Ovary (tissue), 3 donors: ENCODE measurements around the gene AFF1.

ENCODE experiments used
- EP300 ChIP-seq: sonication (generic); formaldehyde crosslinking; IDR thresholded peaks from one replicate; pipeline ENCODE4 v1.6.1; 2017; ENCODE audit warnings: antibody characterized with exemption
- POLR2A ChIP-seq: fragments of 450-650 bp; IDR thresholded peaks from one replicate; pipeline ENCODE4 v1.6.1; 2017; ENCODE audit warnings: antibody characterized with exemption, mild to moderate bottlenecking, moderate library complexity
- TF ChIP-seq, protein P1 (sequence below), 3 donors: fragments of 450-650 bp in 2 of 3; fragments of 200-600 bp in 1 of 3; IDR thresholded peaks; one replicate each; pipeline versions ENCODE4 v1.5.1 to v1.8.0; 2016 to 2022; ENCODE audit warnings: antibody characterized with exemption in 3 of 3, mild to moderate bottlenecking in 1 of 3
- donor health status: DM: no; HTN: no; CAD: no.

DNA sequence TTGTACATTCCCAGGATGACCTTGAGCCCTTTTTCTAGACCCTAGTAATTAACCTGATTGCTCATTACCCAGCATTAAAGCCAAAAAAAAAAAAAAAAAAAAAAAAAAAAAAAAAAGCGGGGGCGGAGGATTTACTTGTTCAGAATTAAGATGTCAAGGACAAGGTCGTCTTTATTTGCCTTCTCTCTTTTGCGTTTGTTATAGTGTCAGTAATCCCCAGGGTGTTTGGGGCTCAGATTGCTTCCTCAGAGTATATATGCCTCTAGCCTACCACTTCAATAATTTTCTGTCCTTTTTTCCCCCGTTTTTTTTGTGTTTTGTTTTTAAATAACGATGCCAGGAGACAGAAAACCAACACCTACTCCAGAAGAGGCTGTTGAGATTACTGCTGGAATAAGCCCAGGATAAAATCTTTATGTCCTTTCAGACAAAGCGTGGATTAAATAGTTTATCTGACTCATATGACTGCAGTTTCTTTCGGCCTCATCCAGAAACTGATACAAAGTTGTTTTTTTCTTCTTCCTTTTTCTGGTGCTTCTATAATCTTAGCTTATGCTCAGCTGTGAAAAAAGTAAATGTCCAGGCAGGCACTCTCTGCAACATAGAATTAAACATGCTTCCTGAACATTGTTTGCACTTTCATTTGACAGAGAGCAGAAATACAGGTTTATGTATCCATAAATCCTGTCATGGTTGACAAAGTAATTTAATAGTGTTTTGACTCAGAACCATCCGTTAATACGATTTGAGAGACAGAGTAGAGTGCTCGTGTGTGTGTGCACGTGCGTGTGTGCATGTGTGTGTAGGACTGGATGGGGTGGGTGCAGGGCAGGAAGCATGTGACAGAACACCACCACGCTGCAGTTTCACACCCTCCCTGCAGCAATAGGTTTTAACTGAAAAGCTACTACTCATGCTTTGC lies 138.6 kb downstream of the AFF1 start:
- TF ChIP-seq, protein P1, sequence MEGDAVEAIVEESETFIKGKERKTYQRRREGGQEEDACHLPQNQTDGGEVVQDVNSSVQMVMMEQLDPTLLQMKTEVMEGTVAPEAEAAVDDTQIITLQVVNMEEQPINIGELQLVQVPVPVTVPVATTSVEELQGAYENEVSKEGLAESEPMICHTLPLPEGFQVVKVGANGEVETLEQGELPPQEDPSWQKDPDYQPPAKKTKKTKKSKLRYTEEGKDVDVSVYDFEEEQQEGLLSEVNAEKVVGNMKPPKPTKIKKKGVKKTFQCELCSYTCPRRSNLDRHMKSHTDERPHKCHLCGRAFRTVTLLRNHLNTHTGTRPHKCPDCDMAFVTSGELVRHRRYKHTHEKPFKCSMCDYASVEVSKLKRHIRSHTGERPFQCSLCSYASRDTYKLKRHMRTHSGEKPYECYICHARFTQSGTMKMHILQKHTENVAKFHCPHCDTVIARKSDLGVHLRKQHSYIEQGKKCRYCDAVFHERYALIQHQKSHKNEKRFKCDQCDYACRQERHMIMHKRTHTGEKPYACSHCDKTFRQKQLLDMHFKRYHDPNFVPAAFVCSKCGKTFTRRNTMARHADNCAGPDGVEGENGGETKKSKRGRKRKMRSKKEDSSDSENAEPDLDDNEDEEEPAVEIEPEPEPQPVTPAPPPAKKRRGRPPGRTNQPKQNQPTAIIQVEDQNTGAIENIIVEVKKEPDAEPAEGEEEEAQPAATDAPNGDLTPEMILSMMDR (IDR thresholded peaks at IDR 0.05): no peak
- TF ChIP-seq POLR2A (no peak), EP300 (no peak)
